HepG2 (cell line): ENCODE results near the gene BEAN1. TPM values are rescaled to one million over a fixed set of nuclear protein-coding genes. Genes with fewer than 3 reads are reported as not detected.

ENCODE experiments used
- ARNT2 ChIP-seq: sonication (generic); formaldehyde crosslinking; IDR thresholded peaks from 2 replicates; pipeline ENCODE4 v1.8.0; 2022; ENCODE audit warnings: mild to moderate bottlenecking, low read depth, missing genetic modification reagents, moderate library complexity
- ATF1 ChIP-seq: IDR thresholded peaks from 2 replicates; pipeline ENCODE4 v1.6.1; 2016; ENCODE audit warnings: mild to moderate bottlenecking, control low read depth
- KLF12 ChIP-seq: sonication (generic); formaldehyde crosslinking; IDR thresholded peaks from 2 replicates; pipeline ENCODE4 v1.4.0; 2020; ENCODE audit warnings: missing genetic modification reagents, borderline replicate concordance
- MATR3 ChIP-seq: sonication (generic); formaldehyde crosslinking; IDR thresholded peaks from 2 replicates; pipeline ENCODE4 v1.4.0; 2020; ENCODE audit warnings: missing genetic modification reagents
- MBNL3 ChIP-seq: fragments of 250-450 bp; sonication (Bioruptor Pico); conservative IDR thresholded peaks from 2 replicates; pipeline ENCODE4 v1.8.0; 2022; ENCODE audit warnings: mild to moderate bottlenecking, inconsistent platforms
- MEIS1 ChIP-seq: sonication (generic); formaldehyde crosslinking; IDR thresholded peaks from 2 replicates; pipeline ENCODE4 v1.9.0; 2021; ENCODE audit warnings: mild to moderate bottlenecking, missing genetic modification reagents, moderate library complexity, borderline replicate concordance
- NR1H2 ChIP-seq: sonication (generic); formaldehyde crosslinking; IDR thresholded peaks from 2 replicates; pipeline ENCODE4 v1.8.1; 2022; ENCODE audit warnings: low read depth, missing genetic modification reagents, borderline replicate concordance
- RAD51 ChIP-seq: fragments of 450-650 bp; IDR thresholded peaks from 2 replicates; pipeline ENCODE4 v1.6.1; 2016; ENCODE audit warnings: borderline replicate concordance
- SRSF9 ChIP-seq: fragments of 200-400 bp; formaldehyde crosslinking; IDR thresholded peaks from 2 replicates; pipeline ENCODE4 v1.6.1; 2018; ENCODE audit warnings: borderline replicate concordance, mild to moderate bottlenecking, low read depth, low read length; ENCODE audit not compliant: insufficient read depth, poor library complexity, severe bottlenecking
- ZBTB40 ChIP-seq, 2 experiments: fragments of 450-650 bp in 1 of 2; sonication (generic) in 1 of 2; formaldehyde crosslinking in 1 of 2; IDR thresholded peaks; 2 replicates each; pipeline versions ENCODE4 v1.6.1 to v1.8.0; 2016 to 2022; ENCODE audit warnings: antibody characterized with exemption in 1 of 2, mild to moderate bottlenecking in 1 of 2, missing genetic modification reagents in 1 of 2
- ZNF235 ChIP-seq: sonication (generic); formaldehyde crosslinking; IDR thresholded peaks from 2 replicates; pipeline ENCODE4 v1.8.1; 2023; ENCODE audit warnings: mild to moderate bottlenecking, missing genetic modification reagents, borderline replicate concordance
- ZNF263 ChIP-seq: sonication (generic); formaldehyde crosslinking; IDR thresholded peaks from 2 replicates; pipeline ENCODE4 v1.4.0; 2020; ENCODE audit warnings: missing genetic modification reagents
- ZNF274 ChIP-seq: sonication (generic); formaldehyde crosslinking; IDR thresholded peaks from 2 replicates; pipeline ENCODE4 v1.5.1; 2020; ENCODE audit warnings: mild to moderate bottlenecking, missing genetic modification reagents
- ZNF768 ChIP-seq: sonication (generic); formaldehyde crosslinking; IDR thresholded peaks from 2 replicates; pipeline ENCODE4 v1.4.0; 2020; ENCODE audit warnings: missing genetic modification reagents
- ZSCAN5A ChIP-seq: sonication (generic); formaldehyde crosslinking; IDR thresholded peaks from 2 replicates; pipeline ENCODE4 v1.8.0; 2022; ENCODE audit warnings: mild to moderate bottlenecking, missing genetic modification reagents, borderline replicate concordance
- polyA plus RNA-seq, 8 experiments: library from polyadenylated mRNA; depleted of rRNA in 3 of 8; stranded (reverse) in 7 of 8; unstranded in 1 of 8; fragments of >200 nt; fragmentation: Illumina TruSeq in 4 of 8; extraction: Trizol in 4 of 8; gene quantifications; 2 replicates each; pipeline versions ENCODE4 v1.2.1 to v1.2.3, GENCODE V29; 2011 to 2016; ENCODE audit warnings: low read depth in 4 of 8, missing spikeins in 1 of 8, mixed read lengths in 1 of 8; ENCODE audit not compliant: insufficient read depth in 1 of 8
- total RNA-seq, 5 experiments: library from RNA; depleted of rRNA; stranded (reverse); fragments of >200 nt; fragmentation: Illumina TruSeq; extraction: Trizol; gene quantifications; 2 replicates each; pipeline ENCODE4 v1.2.3, GENCODE V29; 2016; ENCODE audit warnings: low read depth in 1 of 5

Gene BEAN1
- total and polyA plus RNA-seq, 2 of the 13 experiments (the other 11 are each of a cell fraction or from before 2014, with no cell fraction given) = 0.53 to 1.4 TPM

- no peak for TF ChIP-seq ZNF235 (CRISPR knock-in tag)
- TF ChIP-seq ZSCAN5A (CRISPR knock-in tag) = no peak
- TF ChIP-seq SRSF9 = no peak
- no peak for TF ChIP-seq MBNL3 (CRISPR knock-in tag)
- TF ChIP-seq ZNF768 = peak; percentile 70
- no peak for TF ChIP-seq MATR3 (CRISPR knock-in tag)
- TF ChIP-seq ZNF274 (CRISPR knock-in tag) = no peak
- TF ChIP-seq ZBTB40 (IDR thresholded peaks at IDR 0.05) = no peak
- no peak for TF ChIP-seq ZBTB40 (CRISPR knock-in tag; IDR thresholded peaks at IDR 0.05)
- TF ChIP-seq KLF12 (CRISPR knock-in tag) = no peak
- no peak for TF ChIP-seq ATF1
- TF ChIP-seq ZNF263 = 0 out of 2 replicates have a peak, but pooled peaks have one; percentile 44
- TF ChIP-seq NR1H2 (CRISPR knock-in tag) = no peak
- TF ChIP-seq MEIS1 (CRISPR knock-in tag) = no peak
- no peak for TF ChIP-seq RAD51
- TF ChIP-seq ARNT2 = no peak
Measured at GRCh38 chr16:66516509-66516807, 89.4 kb downstream of the BEAN1 start (continued).
